PC-3 (cell line): ENCODE data around the gene RNLS. TPM values are rescaled to one million over a fixed set of nuclear protein-coding genes. Genes with fewer than 3 reads are reported as not detected.

Source experiments
- ATAC-seq: fragments of 200-7000 bp; cut with Tn5 transposase; 2 replicates; pipeline ENCODE4 v1.9.1; 2020; ENCODE audit warnings: mild to moderate bottlenecking, moderate library complexity
- BruUV-seq: library from RNA; stranded (reverse); fragments of 400-500 nt; replicated peaks from 2 replicates; lab custom pipeline; 2021; lab: Mats Ljungman, UMichigan
- CTCF ChIA-PET: fragments of 300-600 bp; sonication (Branson Sonifier 250); formaldehyde crosslinking; loops from one replicate; lab custom pipeline; 2022; ENCODE audit warnings: antibody characterized with exemption; lab: Charles Lee
- POLR2A ChIA-PET: fragments of 300-600 bp; sonication (Branson Sonifier 250); formaldehyde crosslinking; loops from one replicate; lab custom pipeline; 2022; ENCODE audit warnings: antibody characterized with exemption; ENCODE audit not compliant: unreplicated experiment; lab: Charles Lee
- DNase-seq: peaks from one replicate; pipeline ENCODE4 v3.0.0-alpha.2; 2015
- H2AFZ ChIP-seq: fragments of 300-600 bp; sonication (generic); 2 replicates; pipeline ENCODE4 v1.6.0; 2016; ENCODE audit warnings: antibody characterized with exemption, low read length
- H3F3A ChIP-seq: fragments of 300-600 bp; sonication (generic); one replicate; pipeline ENCODE4 v1.6.0; 2017; ENCODE audit warnings: antibody characterized with exemption, low read length, control low read depth, mild to moderate bottlenecking; ENCODE audit not compliant: unreplicated experiment
- H3K27ac ChIP-seq: fragments of 300-600 bp; sonication (generic); 2 replicates; pipeline ENCODE4 v1.5.1; 2016; ENCODE audit warnings: mild to moderate bottlenecking, low read length
- H3K27me3 ChIP-seq: fragments of 300-600 bp; sonication (generic); 2 replicates; pipeline ENCODE4 v1.6.1; 2016; ENCODE audit warnings: low read length, mixed read lengths
- H3K36me3 ChIP-seq: fragments of 300-600 bp; sonication (generic); 2 replicates; pipeline ENCODE4 v1.6.1; 2016; ENCODE audit warnings: low read depth, mixed run types, low read length, mixed read lengths
- H3K4me1 ChIP-seq: fragments of 300-600 bp; sonication (generic); 2 replicates; pipeline ENCODE4 v1.5.1; 2016; ENCODE audit warnings: low read length; ENCODE audit not compliant: insufficient read depth
- H3K4me2 ChIP-seq: fragments of 300-600 bp; sonication (generic); 2 replicates; pipeline ENCODE4 v1.6.0; 2016; ENCODE audit warnings: low read length
- H3K4me3 ChIP-seq: fragments of 300-600 bp; sonication (generic); 2 replicates; pipeline ENCODE4 v1.5.1; 2016; ENCODE audit warnings: mild to moderate bottlenecking, low read length, mixed read lengths
- H3K79me2 ChIP-seq: fragments of 300-600 bp; sonication (generic); 2 replicates; pipeline ENCODE4 v1.6.1; 2017; ENCODE audit warnings: low read length, mixed read lengths
- H3K9ac ChIP-seq: fragments of 300-600 bp; sonication (generic); 2 replicates; pipeline ENCODE4 v1.6.0; 2016; ENCODE audit warnings: mild to moderate bottlenecking, low read length
- H3K9me2 ChIP-seq: fragments of 300-600 bp; sonication (generic); replicated peaks from 2 replicates; pipeline ENCODE4 v1.6.1; 2016; ENCODE audit warnings: mixed run types, low read length, mixed read lengths
- H3K9me3 ChIP-seq: fragments of 300-600 bp; sonication (generic); 2 replicates; pipeline ENCODE4 v1.6.1; 2016; ENCODE audit warnings: low read length, mixed read lengths
- H4K20me1 ChIP-seq: fragments of 300-600 bp; sonication (generic); 2 replicates; pipeline ENCODE4 v1.6.1; 2016; ENCODE audit warnings: low read length, mixed read lengths
- CTCF ChIP-seq: fragments of 300-600 bp; sonication (generic); conservative IDR thresholded peaks from 2 replicates; pipeline ENCODE4 v1.5.1; 2017; ENCODE audit warnings: antibody characterized with exemption, low read depth, mild to moderate bottlenecking, low read length
- EZH2 ChIP-seq: fragments of 300-600 bp; sonication (generic); IDR thresholded peaks from one replicate; pipeline ENCODE4 v1.6.1; 2017; ENCODE audit warnings: antibody characterized with exemption, mild to moderate bottlenecking, low read length; ENCODE audit not compliant: unreplicated experiment
- EZH2phosphoT487 ChIP-seq: fragments of 300-600 bp; sonication (generic); IDR thresholded peaks from 2 replicates; pipeline ENCODE4 v1.6.1; 2018; ENCODE audit warnings: mild to moderate bottlenecking, antibody characterized with exemption, low read length, borderline replicate concordance
- intact Hi-C: fragments of 100-400 bp; cut with micrococcal nuclease; formaldehyde crosslinking; loops from 2 replicates; pipeline ENCODE4 v1.9.0; 2023
- total RNA-seq: library from RNA; depleted of rRNA; stranded (reverse); fragments of >200 nt; gene quantifications from 2 replicates; pipeline ENCODE4 v1.2.3, GENCODE V29; 2014

The RNLS gene
- total RNA-seq, 1 experiment from 2014 or later: not detected

GRCh38 chr10:88466786-88467185 lies 116.3 kb downstream of the RNLS start:
- Histone ChIP-seq H3K4me3 (no peak overlapping the region), H3K27ac (no peak overlapping the region), H3K9me2 (no peaks in the 10 kb centered on the region), H3K9me3 (no peaks in the 10 kb centered on the region), H4K20me1 (no peaks in the 10 kb centered on the region), H3K27me3 (no peaks in the 10 kb centered on the region), H3K4me1 (no peaks in the 10 kb centered on the region), H3F3A (no peaks in the 10 kb centered on the region), H3K79me2 (no peaks in the 10 kb centered on the region), H3K4me2 (no peak overlapping the region), H2AFZ (no peak overlapping the region), H3K36me3 (no peaks in the 10 kb centered on the region), H3K9ac (no peak overlapping the region)
- intact Hi-C loops: no loop called here
- no peak for TF ChIP-seq EZH2phosphoT487
- TF ChIP-seq CTCF: no peak
- no peak for TF ChIP-seq EZH2
- ChIA-PET POLR2A (no interaction called here), CTCF (no interaction called here)
- ATAC-seq (no peak), DNase-seq (no peak)
- BruUV-seq: no TSS peak

GRCh38 chr10:88465765-88466164 lies 117.4 kb downstream of the RNLS start:
- no peak overlapping the region for H2AFZ ChIP-seq
- no peaks in the 10 kb centered on the region for H4K20me1 ChIP-seq
- DNase-seq (no peak), ATAC-seq (no peak)
- H3K9ac ChIP-seq: no peak overlapping the region
- no peaks in the 10 kb centered on the region for H3K9me2 ChIP-seq
- H3K9me3 ChIP-seq: no peaks in the 10 kb centered on the region
- no peak for TF ChIP-seq EZH2phosphoT487
- TF ChIP-seq CTCF: no peak
- TF ChIP-seq EZH2: no peak
- no peaks in the 10 kb centered on the region for H3F3A ChIP-seq
- H3K4me1 ChIP-seq: no peaks in the 10 kb centered on the region
- CTCF ChIA-PET: no interaction called here
- POLR2A ChIA-PET: no interaction called here
- no TSS peak for BruUV-seq
- no peak overlapping the region for H3K4me2 ChIP-seq
- no peak overlapping the region for H3K4me3 ChIP-seq
- H3K36me3 ChIP-seq: no peaks in the 10 kb centered on the region
- intact Hi-C loops: no loop called here
- H3K27ac ChIP-seq: no peak overlapping the region
- no peaks in the 10 kb centered on the region for H3K79me2 ChIP-seq
- no peaks in the 10 kb centered on the region for H3K27me3 ChIP-seq

- no peak overlapping the region for H3K27ac ChIP-seq
- no peaks in the 10 kb centered on the region for H3K9me3 ChIP-seq
- H3K4me3 ChIP-seq: no peak overlapping the region
- no peaks in the 10 kb centered on the region for H3K9me2 ChIP-seq
- ChIA-PET CTCF (no interaction called here), POLR2A (no interaction called here)
- no peak for TF ChIP-seq EZH2
- TF ChIP-seq CTCF: no peak
- TF ChIP-seq EZH2phosphoT487: no peak
- H3K4me2 ChIP-seq: no peak overlapping the region
- no peaks in the 10 kb centered on the region for H3F3A ChIP-seq
- H3K9ac ChIP-seq: no peak overlapping the region
- DNase-seq: no peak
- H3K27me3 ChIP-seq: no peaks in the 10 kb centered on the region
- no peak overlapping the region for H2AFZ ChIP-seq
- no peaks in the 10 kb centered on the region for H3K36me3 ChIP-seq
- no peaks in the 10 kb centered on the region for H3K79me2 ChIP-seq
- H4K20me1 ChIP-seq: no peaks in the 10 kb centered on the region
- no peaks in the 10 kb centered on the region for H3K4me1 ChIP-seq
- intact Hi-C loops: no loop called here
- ATAC-seq: no peak
- no TSS peak for BruUV-seq
These were observed 119.3 kb downstream of the RNLS start for GRCh38 chr10:88463811-88464210.
